ENCODE data around the gene DNAJA3. TPM values are rescaled to one million over a fixed set of nuclear protein-coding genes. Genes with fewer than 3 reads are reported as not detected.
"Not testable (repeated sequence)": the region's sequence is repeated elsewhere in the genome, so short reads cannot be mapped to it uniquely, and the experiment has no call there.

DNAJA3 gene
- total and polyA plus RNA-seq, 4 experiments from 2014 or later = 52.4 to 71.1 (median 61.5) TPM

DNA sequence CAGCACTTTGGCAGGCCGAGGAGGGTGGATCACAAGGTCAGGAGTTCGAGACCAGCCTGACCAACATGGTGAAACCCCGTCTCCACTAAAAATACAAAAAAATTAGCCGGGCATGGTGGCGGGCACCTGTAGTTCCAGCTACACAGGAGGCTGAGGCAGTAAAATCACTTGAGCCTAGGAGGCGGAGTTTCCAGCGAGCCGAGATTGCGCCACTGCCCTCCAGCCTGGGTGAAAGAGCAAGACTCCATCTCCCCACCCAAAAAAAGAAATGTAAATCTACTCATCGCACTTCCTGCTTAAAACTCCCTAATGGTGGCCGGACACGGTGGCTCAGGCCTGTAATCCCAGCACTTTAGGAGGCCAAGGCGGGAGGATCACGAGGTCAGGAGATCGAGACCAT lies 31.8 kb upstream of the DNAJA3 start:
- Mint-ChIP-seq H3K36me3 (peaks cover 15 to 66% of the 10 kb centered on the region in 2 donors), H3K4me1 (peaks cover 4 to 11% (median 5%) of the 10 kb centered on the region in 4 donors), H3K27ac (peak overlapping the region in 1 of 7 donors; percentile 93)
- ChIA-PET CTCF (ENCODE audit: partially characterized antibody) (interaction anchor here (0.7 to 4.4 kb wide), 3 partner anchors 8 to 104 kb away, joined by 3 to 16 read pairs (median 3); no protein-coding TSS in a partner anchor), POLR2A (ENCODE audit: partially characterized antibody) (interaction anchor here (1.3 to 1.6 kb wide), 2 partner anchors 16 to 140 kb away, joined by 3 read pairs; no protein-coding TSS in a partner anchor)
- H3K9me3 ChIP-seq (ENCODE audit: control insufficient read depth in 1 of 2, low read length in 2 of 2); DNase-seq; H3K27me3 ChIP-seq (ENCODE audit: insufficient read depth, low read length); H3K4me3 Mint-ChIP-seq; intact Hi-C loops (cut with micrococcal nuclease); H3K9me3 Mint-ChIP-seq; H3K27me3 Mint-ChIP-seq; H3K4me3 ChIP-seq (ENCODE audit: low read length in 2 of 2); H3K27ac ChIP-seq (ENCODE audit: low read depth, low read length); H3K4me1 ChIP-seq (ENCODE audit: insufficient read depth, low read length): not testable (repeated sequence)
- peaks cover 64% of the 10 kb centered on the region for H3K36me3 ChIP-seq (ENCODE audit: insufficient read depth, low read length)

DNA sequence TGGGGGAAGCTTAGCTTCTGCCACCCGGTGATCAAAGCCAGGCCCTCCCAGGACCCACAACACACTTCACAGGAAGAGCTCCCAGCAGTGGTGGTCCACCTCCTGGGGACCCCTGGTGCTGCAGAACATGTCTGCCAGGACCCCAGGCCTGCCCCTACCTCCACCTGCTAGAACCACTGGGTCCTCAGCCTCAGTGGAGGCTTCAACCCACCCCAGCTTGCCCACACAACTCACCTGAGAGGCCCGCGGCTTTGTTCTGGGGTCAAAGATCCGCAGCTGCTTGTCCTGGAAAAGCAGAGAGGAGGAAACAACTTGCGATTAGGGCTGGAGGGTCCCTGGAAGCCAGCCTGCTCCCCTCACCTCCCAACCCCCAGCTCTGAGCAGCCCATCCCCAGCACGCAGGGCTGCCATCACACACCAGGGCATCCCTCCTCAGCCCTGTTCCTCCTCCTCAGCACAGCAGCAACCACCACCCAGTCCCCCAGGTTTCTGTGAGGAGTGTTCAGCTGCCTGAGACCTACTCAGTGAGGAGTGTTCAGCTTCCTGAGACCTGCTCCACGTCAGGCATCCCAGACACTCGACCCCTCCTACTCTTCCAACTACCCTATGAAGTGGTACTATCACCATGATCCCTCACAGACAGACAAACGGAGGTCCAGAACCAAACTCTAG lies 30.5 kb upstream of the DNAJA3 start:
- Histone ChIP-seq H3K4me1 (ENCODE audit: insufficient read depth, low read length) (no peaks in the 10 kb centered on the region), H3K36me3 (ENCODE audit: insufficient read depth, low read length) (peaks cover 62% of the 10 kb centered on the region), H3K27ac (ENCODE audit: low read depth, low read length) (no peak overlapping the region), H3K9me3 (ENCODE audit: control insufficient read depth in 1 of 2, low read length in 2 of 2) (no peaks in the 10 kb centered on the region), H3K27me3 (ENCODE audit: insufficient read depth, low read length) (no peaks in the 10 kb centered on the region), H3K4me3 (ENCODE audit: low read length in 2 of 2) (no peak overlapping the region)
- Mint-ChIP-seq H3K9me3 (peaks cover 0 to 8% (median 0%) of the 10 kb centered on the region in 8 donors), H3K4me3 (peak overlapping the region in 4 of 8 donors; percentile 35 to 69 (median 48)), H3K27ac (peak overlapping the region in 6 of 7 donors; percentile 30 to 93 (median 86)), H3K4me1 (peaks cover 9 to 22% (median 13%) of the 10 kb centered on the region in 4 donors), H3K36me3 (peaks cover 14 to 70% of the 10 kb centered on the region in 2 donors), H3K27me3 (no peaks in the 10 kb centered on the region)
- no peak for DNase-seq
- intact Hi-C loops (cut with micrococcal nuclease) = no loop called here
- POLR2A ChIA-PET (ENCODE audit: partially characterized antibody) = interaction anchor here (0.9 to 1.7 kb wide), 2 partner anchors 20 to 22 kb away, joined by 3 to 4 read pairs; partner anchors contain the start of gene CORO7
- CTCF ChIA-PET (ENCODE audit: partially characterized antibody) = no interaction called here

DNA sequence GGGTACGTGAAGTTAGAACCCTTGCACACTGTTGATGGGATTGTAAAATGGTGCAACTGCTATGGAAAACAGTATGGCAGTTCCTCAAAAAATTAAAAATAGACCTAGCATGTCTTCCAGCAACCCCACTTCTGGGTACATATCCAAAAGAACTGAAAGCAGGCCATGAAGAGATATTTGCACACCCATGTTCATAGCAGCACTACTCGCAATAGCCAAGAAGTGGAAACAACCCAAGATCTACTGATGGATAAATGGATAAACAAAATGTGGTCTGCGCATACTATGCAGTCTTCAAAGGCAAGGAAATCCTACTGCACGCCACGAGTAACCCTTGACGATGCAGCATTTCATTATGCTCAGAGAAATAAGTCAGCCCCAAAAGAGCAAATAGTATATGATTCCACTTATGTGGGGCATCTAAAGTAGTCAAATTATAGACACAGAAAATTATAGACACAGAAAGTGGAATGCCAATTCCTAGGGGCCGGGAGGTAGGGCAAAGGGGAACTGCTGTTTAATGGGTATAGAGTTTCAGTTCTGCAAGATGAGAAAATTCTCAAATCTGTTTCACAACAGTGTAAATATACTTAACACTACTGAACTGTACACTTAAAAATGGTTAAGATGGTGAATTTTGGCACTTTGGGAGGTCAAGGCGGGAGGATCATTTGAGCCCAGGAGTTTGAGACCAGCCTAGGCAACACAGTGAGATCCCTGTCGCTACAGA lies 26.5 kb upstream of the DNAJA3 start:
- H3K27me3 Mint-ChIP-seq = no peaks in the 10 kb centered on the region
- Histone ChIP-seq H3K27me3 (ENCODE audit: insufficient read depth, low read length) (no peaks in the 10 kb centered on the region), H3K36me3 (ENCODE audit: insufficient read depth, low read length) (peaks cover 67% of the 10 kb centered on the region), H3K9me3 (ENCODE audit: control insufficient read depth in 1 of 2, low read length in 2 of 2) (no peaks in the 10 kb centered on the region), H3K4me1 (ENCODE audit: insufficient read depth, low read length) (no peaks in the 10 kb centered on the region), H3K27ac (ENCODE audit: low read depth, low read length) (no peak overlapping the region), H3K4me3 (ENCODE audit: low read length in 2 of 2) (no peak overlapping the region)
- peaks cover 13 to 34% (median 21%) of the 10 kb centered on the region in 4 donors for H3K4me1 Mint-ChIP-seq
- ChIA-PET POLR2A (ENCODE audit: partially characterized antibody) (interaction anchor here (0.6 to 0.7 kb wide), 2 partner anchors 37 to 60 kb away, joined by 3 read pairs; no protein-coding TSS in a partner anchor), CTCF (ENCODE audit: partially characterized antibody) (interaction anchor here (1.8 to 2.3 kb wide), 2 partner anchors 17 to 40 kb away, joined by 5 to 10 read pairs; partner anchors contain the start of gene CORO7)
- peak overlapping the region in 1 of 8 donors; percentile 17 for H3K4me3 Mint-ChIP-seq
- no peak for DNase-seq
- intact Hi-C loops (cut with micrococcal nuclease) = no loop called here
- peaks cover 0 to 13% (median 0%) of the 10 kb centered on the region in 8 donors for H3K9me3 Mint-ChIP-seq
- peak overlapping the region in 5 of 7 donors; percentile 37 to 87 (median 57) for H3K27ac Mint-ChIP-seq
- peaks cover 28 to 73% of the 10 kb centered on the region in 2 donors for H3K36me3 Mint-ChIP-seq

DNA sequence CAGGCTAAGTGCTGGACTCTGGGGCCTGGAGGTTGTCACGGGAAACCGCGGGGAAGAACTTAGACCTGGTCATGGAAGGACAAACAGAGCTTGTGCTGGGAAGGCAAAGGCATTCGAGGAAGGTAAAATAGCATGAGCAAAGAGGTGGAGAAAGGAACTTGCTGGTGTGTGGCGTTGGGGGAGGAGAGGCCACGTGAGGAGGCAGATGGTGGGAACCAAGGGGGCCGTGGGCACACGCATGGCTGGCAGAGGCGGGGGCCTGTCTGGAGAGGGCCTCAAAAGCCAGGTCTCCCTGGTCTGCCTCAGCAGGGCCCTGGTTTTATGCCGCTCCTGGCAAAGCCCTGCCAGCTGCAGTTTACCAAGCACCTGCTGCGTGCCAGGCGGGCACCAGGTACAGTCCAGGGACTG lies 24.6 kb upstream of the DNAJA3 start:
- Histone ChIP-seq H3K9me3 (ENCODE audit: control insufficient read depth in 1 of 2, low read length in 2 of 2) (no peaks in the 10 kb centered on the region), H3K27me3 (ENCODE audit: insufficient read depth, low read length) (no peaks in the 10 kb centered on the region), H3K27ac (ENCODE audit: low read depth, low read length) (no peak overlapping the region), H3K4me1 (ENCODE audit: insufficient read depth, low read length) (no peaks in the 10 kb centered on the region), H3K36me3 (ENCODE audit: insufficient read depth, low read length) (peaks cover 70% of the 10 kb centered on the region), H3K4me3 (ENCODE audit: low read length in 2 of 2) (no peak overlapping the region)
- no peaks in the 10 kb centered on the region for H3K27me3 Mint-ChIP-seq
- intact Hi-C loops (cut with micrococcal nuclease) = no loop called here
- H3K9me3 Mint-ChIP-seq = peaks cover 0 to 17% (median 0%) of the 10 kb centered on the region in 8 donors
- ChIA-PET POLR2A (ENCODE audit: partially characterized antibody) (no interaction called here), CTCF (ENCODE audit: partially characterized antibody) (interaction anchor here (0.6 to 3.9 kb wide), 7 partner anchors 9 to 69 kb away, joined by 3 to 20 read pairs (median 5); partner anchors contain the start of gene CORO7)
- H3K4me3 Mint-ChIP-seq = peak overlapping the region in 2 of 8 donors; percentile 23 to 46
- peak overlapping the region in 6 of 7 donors; percentile 13 to 88 (median 81) for H3K27ac Mint-ChIP-seq
- peak in 1 of 5 donors; percentile 38 for DNase-seq
- peaks cover 19 to 41% (median 25%) of the 10 kb centered on the region in 4 donors for H3K4me1 Mint-ChIP-seq
- peaks cover 34 to 71% of the 10 kb centered on the region in 2 donors for H3K36me3 Mint-ChIP-seq

DNA sequence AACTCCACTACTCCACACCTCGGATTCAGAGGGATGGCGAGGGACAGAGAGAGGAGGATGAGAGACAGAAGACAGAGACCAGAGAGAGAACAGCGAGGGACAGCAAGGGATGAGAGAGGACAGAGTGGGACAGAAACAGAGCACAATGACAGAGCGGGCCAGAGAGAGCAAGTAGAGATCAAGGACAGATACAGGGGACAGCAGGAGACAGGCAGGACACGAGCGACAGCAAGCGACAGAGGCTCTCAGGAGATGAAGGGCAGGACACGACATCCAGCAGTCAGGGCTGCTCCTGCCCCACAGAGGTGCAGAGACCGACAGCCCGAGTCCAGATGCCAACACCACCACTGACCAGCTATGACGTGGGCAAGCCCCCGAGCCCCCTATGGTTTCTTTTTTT lies 24.2 kb upstream of the DNAJA3 start:
- Histone ChIP-seq H3K4me3 (ENCODE audit: low read length in 2 of 2) (no peak overlapping the region), H3K27me3 (ENCODE audit: insufficient read depth, low read length) (no peaks in the 10 kb centered on the region), H3K9me3 (ENCODE audit: control insufficient read depth in 1 of 2, low read length in 2 of 2) (no peaks in the 10 kb centered on the region), H3K4me1 (ENCODE audit: insufficient read depth, low read length) (no peaks in the 10 kb centered on the region), H3K27ac (ENCODE audit: low read depth, low read length) (no peak overlapping the region), H3K36me3 (ENCODE audit: insufficient read depth, low read length) (peaks cover 71% of the 10 kb centered on the region)
- intact Hi-C loops (cut with micrococcal nuclease) = no loop called here
- Mint-ChIP-seq H3K27ac (peak overlapping the region in 6 of 7 donors; percentile 73 to 88 (median 81)), H3K4me3 (peak overlapping the region in 2 of 8 donors; percentile 1 to 27), H3K9me3 (peaks cover 0 to 17% (median 0%) of the 10 kb centered on the region in 8 donors), H3K27me3 (no peaks in the 10 kb centered on the region), H3K4me1 (peaks cover 19 to 36% (median 24%) of the 10 kb centered on the region in 4 donors), H3K36me3 (peaks cover 30 to 71% of the 10 kb centered on the region in 2 donors)
- peak in 1 of 5 donors; percentile 39 for DNase-seq
- CTCF ChIA-PET (ENCODE audit: partially characterized antibody) = interaction anchor here (0.7 to 3.9 kb wide), 17 partner anchors 10 to 151 kb away, joined by 3 to 50 read pairs (median 7); partner anchors contain the start of genes CORO7 and PAM16
- POLR2A ChIA-PET (ENCODE audit: partially characterized antibody) = interaction anchor here (1.4 to 3.0 kb wide), 2 partner anchors 10 to 13 kb away, joined by 3 to 49 read pairs; partner anchors contain the start of gene CORO7

DNA sequence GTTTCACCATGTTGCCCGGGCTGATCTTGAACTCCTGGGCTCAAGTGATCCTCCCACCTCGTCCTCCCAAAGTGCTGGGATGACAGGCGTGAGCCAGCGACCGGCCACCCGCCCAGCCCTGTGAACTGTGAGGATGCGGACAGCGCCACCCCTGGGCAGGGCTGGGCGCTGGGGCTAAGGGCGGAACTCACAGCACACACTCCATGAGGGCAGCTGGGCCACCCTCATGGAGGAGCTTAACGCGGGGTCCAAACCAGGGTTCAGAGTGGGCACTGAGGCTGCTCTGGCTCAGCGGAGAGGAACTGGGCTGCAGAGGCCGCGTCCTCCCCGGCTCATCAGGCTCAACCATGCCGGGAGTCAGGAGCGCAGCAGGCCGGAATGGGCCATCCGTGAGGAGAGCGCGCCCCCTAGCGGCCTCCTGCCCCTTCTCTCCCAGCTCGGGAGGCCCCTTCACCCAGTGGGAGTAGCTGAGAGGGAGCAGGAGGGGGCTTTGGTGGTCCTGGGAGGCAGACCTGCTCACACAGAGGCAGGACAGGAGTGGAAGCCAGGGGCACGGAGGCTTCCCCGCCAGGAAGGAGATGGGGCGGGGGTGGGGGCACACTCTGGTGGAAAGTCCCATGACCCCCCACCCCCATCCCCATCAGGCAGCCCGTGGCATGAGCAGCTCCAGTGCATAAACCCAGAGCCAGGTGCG lies 23.1 kb upstream of the DNAJA3 start:
- no peak overlapping the region for H3K27ac ChIP-seq (ENCODE audit: low read depth, low read length)

More for the DNA sequence above, 23.1 kb upstream of the DNAJA3 start:
- intact Hi-C loops (cut with micrococcal nuclease) = loop anchor here (1.0 to 2.0 kb wide), 2 partner anchors 43 to 114 kb away; no protein-coding TSS in a partner anchor
- ChIA-PET POLR2A (ENCODE audit: partially characterized antibody) (interaction anchor here (0.6 to 3.0 kb wide), 8 partner anchors 9 to 580 kb away, joined by 3 to 49 read pairs (median 3); partner anchors contain the start of genes CORO7 and PAM16), CTCF (ENCODE audit: partially characterized antibody) (interaction anchor here (0.6 to 3.9 kb wide), 38 partner anchors 11 to 194 kb away, joined by 3 to 50 read pairs (median 4); partner anchors contain the start of genes CORO7 and PAM16)
- Mint-ChIP-seq H3K9me3 (peaks cover 0 to 17% (median 0%) of the 10 kb centered on the region in 8 donors), H3K4me3 (peak overlapping the region in 1 of 8 donors; percentile 36), H3K36me3 (peaks cover 34 to 72% of the 10 kb centered on the region in 2 donors), H3K27ac (peak overlapping the region in 3 of 7 donors; percentile 41 to 87 (median 56)), H3K4me1 (peaks cover 19 to 36% (median 24%) of the 10 kb centered on the region in 4 donors), H3K27me3 (no peaks in the 10 kb centered on the region)
- Histone ChIP-seq H3K27me3 (ENCODE audit: insufficient read depth, low read length) (no peaks in the 10 kb centered on the region), H3K36me3 (ENCODE audit: insufficient read depth, low read length) (peaks cover 71% of the 10 kb centered on the region), H3K4me1 (ENCODE audit: insufficient read depth, low read length) (no peaks in the 10 kb centered on the region), H3K4me3 (ENCODE audit: low read length in 2 of 2) (no peak overlapping the region), H3K9me3 (ENCODE audit: control insufficient read depth in 1 of 2, low read length in 2 of 2) (no peaks in the 10 kb centered on the region)
- DNase-seq = peak; percentile 51 to 63 (median 60)

Measured in CD4-positive, alpha-beta memory T cell (primary cell).